Upper lobe of left lung (tissue), 6 donors: ENCODE results near the gene EDN2. TPM values are rescaled to one million over a fixed set of nuclear protein-coding genes. Genes with fewer than 3 reads are reported as not detected.

Experiments used
- ATAC-seq, 2 donors: fragments of 200-7000 bp; cut with Tn5 transposase; one replicate each; pipeline ENCODE4 v1.9.1; 2022; ENCODE audit warnings: mild to moderate bottlenecking in 2 of 2, moderate library complexity in 2 of 2; ENCODE audit not compliant: low FRiP score in 2 of 2
- DNase-seq, 2 donors: peaks; one replicate each; pipeline ENCODE4 v3.0.0-alpha.2; 2019 to 2020
- H3K27ac ChIP-seq, 4 donors: fragments of 200-600 bp; sonication (generic); one replicate each; pipeline ENCODE4 v1.5.1; 2016 to 2019
- H3K27me3 ChIP-seq, 4 donors: fragments of 200-600 bp; sonication (generic); one replicate each; pipeline ENCODE4 v1.5.1; 2017 to 2019
- H3K36me3 ChIP-seq, 4 donors: fragments of 200-600 bp; sonication (generic); one replicate each; pipeline ENCODE4 v1.5.1; 2016 to 2019
- H3K4me1 ChIP-seq, 4 donors: fragments of 200-600 bp; sonication (generic); one replicate each; pipeline ENCODE4 v1.5.1; 2018 to 2019
- H3K4me3 ChIP-seq, 4 donors: fragments of 200-600 bp; sonication (generic); one replicate each; pipeline ENCODE4 v1.5.1; 2017 to 2019; ENCODE audit warnings: mild to moderate bottlenecking in 2 of 4, moderate library complexity in 1 of 4
- H3K9me3 ChIP-seq, 4 donors: fragments of 200-600 bp; sonication (generic); one replicate each; pipeline ENCODE4 v1.5.1; 2018 to 2019
- CTCF ChIP-seq, 6 experiments: fragments of 450-650 bp in 4 of 6; fragments of 200-600 bp in 2 of 6; sonication (generic) in 2 of 6; IDR thresholded peaks; one replicate each; pipeline ENCODE4 v1.5.1; 2016 to 2019; ENCODE audit warnings: antibody characterized with exemption in 6 of 6
- EP300 ChIP-seq, 4 donors: sonication (generic); formaldehyde crosslinking; IDR thresholded peaks; one replicate each; pipeline ENCODE4 v1.5.1; 2017; ENCODE audit warnings: antibody characterized with exemption in 4 of 4, control low read depth in 2 of 4
- POLR2A ChIP-seq, 4 donors: fragments of 450-650 bp; IDR thresholded peaks; one replicate each; pipeline ENCODE4 v1.5.1; 2016 to 2017; ENCODE audit warnings: antibody characterized with exemption in 4 of 4, mild to moderate bottlenecking in 2 of 4
- POLR2AphosphoS5 ChIP-seq, 2 donors: sonication (generic); formaldehyde crosslinking; IDR thresholded peaks; one replicate each; pipeline ENCODE4 v1.5.1; 2017; ENCODE audit warnings: antibody characterized with exemption in 2 of 2
- WGBS, 2 donors: methylation state at CpG; one replicate each; pipeline ENCODE4 v1.1.5; 2017 to 2018; 5-methylcytosine and 5-hydroxymethylcytosine counted together
- total RNA-seq, 6 donors: library from RNA; depleted of rRNA in 4 of 6; stranded (reverse); fragments of >200 nt in 4 of 6; gene quantifications; one replicate each; pipeline versions ENCODE4 v1.1.0 to v1.2.1, GENCODE V29; 2016 to 2021
- donor health status: DM: no; HTN: no; CAD: no; lungs with moderate emphysema.
- donor health status: DM: no; HTN: yes; CAD: no; lungs with severe emphysema.

Gene EDN2
- total RNA-seq, 6 donors from 2014 or later = 0.49 to 4.0 (median 0.77) TPM; not detected in 3

- H3K27me3 ChIP-seq = no peaks in the 10 kb centered on the region
- H3K9me3 ChIP-seq = no peaks in the 10 kb centered on the region
- H3K4me3 ChIP-seq = no peak overlapping the region
- WGBS, 2 donors = 96 to 100% methylated on average over 1 of the region's 1 CpG
- DNase-seq (no peak), ATAC-seq (no peak)
- no peaks in the 10 kb centered on the region for H3K4me1 ChIP-seq
- no peak overlapping the region for H3K27ac ChIP-seq
- H3K36me3 ChIP-seq = no peaks in the 10 kb centered on the region
- TF ChIP-seq POLR2A (IDR thresholded peaks at IDR 0.05) = no peak
- no peak for TF ChIP-seq CTCF (IDR thresholded peaks at IDR 0.05)
- no peak for TF ChIP-seq EP300 (IDR thresholded peaks at IDR 0.05)
- TF ChIP-seq POLR2AphosphoS5 (IDR thresholded peaks at IDR 0.05) = no peak
These were observed 18.7 kb downstream of the EDN2 start for GRCh38 chr1:41465741-41466140.

GRCh38 chr1:41464885-41465284, 19.6 kb downstream of the EDN2 start:
- DNase-seq (no peak), ATAC-seq (no peak)
- Histone ChIP-seq H3K27me3 (no peaks in the 10 kb centered on the region), H3K36me3 (no peaks in the 10 kb centered on the region), H3K27ac (no peak overlapping the region), H3K4me1 (no peaks in the 10 kb centered on the region), H3K9me3 (no peaks in the 10 kb centered on the region), H3K4me3 (no peak overlapping the region)
- 87 to 92% methylated on average over 7 of the region's 7 CpGs for WGBS, 2 donors
- TF ChIP-seq POLR2A (IDR thresholded peaks at IDR 0.05) = no peak
- TF ChIP-seq CTCF (IDR thresholded peaks at IDR 0.05) = no peak
- TF ChIP-seq EP300 (IDR thresholded peaks at IDR 0.05) = no peak

- no peaks in the 10 kb centered on the region for H3K4me1 ChIP-seq
- H3K9me3 ChIP-seq = no peaks in the 10 kb centered on the region
- H3K36me3 ChIP-seq = no peaks in the 10 kb centered on the region
- no peak for ATAC-seq
- 94 to 100% methylated on average over 1 to 2 of the region's 2 CpGs for WGBS, 2 donors
- TF ChIP-seq POLR2AphosphoS5 (IDR thresholded peaks at IDR 0.05) = no peak
- TF ChIP-seq EP300 (IDR thresholded peaks at IDR 0.05) = no peak
- no peak overlapping the region for H3K4me3 ChIP-seq
- H3K27ac ChIP-seq = no peak overlapping the region
- no peaks in the 10 kb centered on the region for H3K27me3 ChIP-seq
- no peak for DNase-seq
These were observed 21.0 kb downstream of the EDN2 start for GRCh38 chr1:41463516-41463915.

GRCh38 chr1:41462680-41463004, 21.8 kb downstream of the EDN2 start:
- ATAC-seq = no peak
- TF ChIP-seq CTCF (IDR thresholded peaks at IDR 0.05) = no peak
- TF ChIP-seq EP300 (IDR thresholded peaks at IDR 0.05) = no peak
- no peak for TF ChIP-seq POLR2A (IDR thresholded peaks at IDR 0.05)
- TF ChIP-seq POLR2AphosphoS5 (IDR thresholded peaks at IDR 0.05) = no peak
- 98 to 100% methylated on average over 2 of the region's 2 CpGs for WGBS, 2 donors

GRCh38 chr1:41461790-41462679, 22.4 kb downstream of the EDN2 start:
- H3K4me3 ChIP-seq = no peak overlapping the region
- no peak for ATAC-seq

More at GRCh38 chr1:41462680-41463004, 21.8 kb downstream of the EDN2 start:
- H3K4me1 ChIP-seq = no peaks in the 10 kb centered on the region
- H3K27me3 ChIP-seq = no peaks in the 10 kb centered on the region
- H3K27ac ChIP-seq = no peak overlapping the region
- H3K9me3 ChIP-seq = no peaks in the 10 kb centered on the region
- no peaks in the 10 kb centered on the region for H3K36me3 ChIP-seq
- no peak overlapping the region for H3K4me3 ChIP-seq
- no peak for DNase-seq

More at GRCh38 chr1:41461790-41462679, 22.4 kb downstream of the EDN2 start:
- TF ChIP-seq POLR2AphosphoS5 (IDR thresholded peaks at IDR 0.05) = no peak
- TF ChIP-seq CTCF (IDR thresholded peaks at IDR 0.05) = no peak
- no peak for TF ChIP-seq EP300 (IDR thresholded peaks at IDR 0.05)
- TF ChIP-seq POLR2A (IDR thresholded peaks at IDR 0.05) = no peak
- Histone ChIP-seq H3K9me3 (no peaks in the 10 kb centered on the region), H3K4me1 (no peaks in the 10 kb centered on the region), H3K36me3 (no peaks in the 10 kb centered on the region), H3K27ac (no peak overlapping the region), H3K27me3 (no peaks in the 10 kb centered on the region)
- 56 to 62% methylated on average over 4 of the region's 4 CpGs for WGBS, 2 donors
- peak in 1 of 2 donors; percentile 62 for DNase-seq
